Lung (tissue), 12 donors: ENCODE measurements around the gene FAM222B. TPM values are rescaled to one million over a fixed set of nuclear protein-coding genes. Genes with fewer than 3 reads are reported as not detected.

Source experiments
- ATAC-seq: fragments of 200-7000 bp; cut with Tn5 transposase; one replicate; pipeline ENCODE4 v1.9.1; 2020; ENCODE audit warnings: moderate number of reproducible peaks; ENCODE audit not compliant: insufficient read depth, low FRiP score
- DNase-seq, 3 donors: peaks; one replicate each; pipeline ENCODE4 v3.0.0-alpha.2; 2013 to 2017
- H3K27ac ChIP-seq, 2 donors: one replicate each; pipeline ENCODE4 v1.5.1; 2013; ENCODE audit warnings: mild to moderate bottlenecking in 2 of 2, moderate library complexity in 2 of 2, control low read depth in 1 of 2, inconsistent platforms in 1 of 2, low read depth in 1 of 2, low read length in 1 of 2
- H3K27me3 ChIP-seq, 3 donors: one replicate each; pipeline ENCODE4 v1.5.1; 2013; ENCODE audit warnings: low read length in 2 of 3; ENCODE audit not compliant: control insufficient read depth in 3 of 3, insufficient read depth in 3 of 3
- H3K36me3 ChIP-seq, 4 donors: one replicate each; pipeline ENCODE4 v1.5.1; 2013; ENCODE audit warnings: low read length in 4 of 4, mild to moderate bottlenecking in 1 of 4, moderate library complexity in 1 of 4; ENCODE audit not compliant: control insufficient read depth in 4 of 4, insufficient read depth in 4 of 4
- H3K4me1 ChIP-seq, 5 donors: one replicate each; pipeline ENCODE4 v1.5.1; 2013; ENCODE audit warnings: low read length in 5 of 5, mild to moderate bottlenecking in 2 of 5, moderate library complexity in 1 of 5; ENCODE audit not compliant: control insufficient read depth in 5 of 5, insufficient read depth in 5 of 5
- H3K4me3 ChIP-seq: one replicate; pipeline ENCODE4 v1.5.1; 2013; ENCODE audit warnings: mild to moderate bottlenecking, control low read depth, moderate library complexity
- H3K9ac ChIP-seq, 2 donors: one replicate each; pipeline ENCODE4 v1.5.1; 2013; ENCODE audit warnings: low read length in 2 of 2, control low read depth in 1 of 2; ENCODE audit not compliant: insufficient read depth in 1 of 2
- H3K9me3 ChIP-seq, 4 donors: one replicate each; pipeline ENCODE4 v1.5.1; 2013; ENCODE audit warnings: low read length in 3 of 4, mild to moderate bottlenecking in 1 of 4, moderate library complexity in 1 of 4; ENCODE audit not compliant: control insufficient read depth in 4 of 4, insufficient read depth in 3 of 4
- CTCF ChIP-seq: IDR thresholded peaks from 2 replicates; pipeline ENCODE4 v1.5.1; 2012; ENCODE audit warnings: mild to moderate bottlenecking; ENCODE audit errors: control extremely low read depth, extremely low read depth
- WGBS, 2 donors: extraction: QIAGEN DNeasy Blood & Tissue Kit; methylation state at CpG; one replicate each; pipeline ENCODE4 v1.1.7; 2013; 5-methylcytosine and 5-hydroxymethylcytosine counted together
- polyA plus RNA-seq, 2 donors: library from polyadenylated mRNA; stranded (reverse); fragments of 200-250 nt; gene quantifications; one replicate each; pipeline ENCODE4 v1.2.1, GENCODE V29; 2013
- total RNA-seq, 2 donors: library from RNA; depleted of rRNA in 1 of 2; stranded (reverse); fragments of >200 nt in 1 of 2; gene quantifications; one replicate each; pipeline ENCODE4 v1.2.1, GENCODE V29; 2014 to 2021
- donor health status: control.
- donor health status: control.
- donor health status: Bipolar disorder and iron deficiency.
- donor health status: healthy.
- donor health status: DM: yes; HTN: yes; CAD: no.

FAM222B gene
- total and polyA plus RNA-seq, 4 donors: 8.3 to 17.7 (median 9.2) TPM

GRCh38 chr17:28712705-28713415 is 129.7 kb downstream of the FAM222B start:
- Histone ChIP-seq H3K4me3 (no peak overlapping the region), H3K27me3 (no peaks in the 10 kb centered on the region), H3K4me1 (peaks cover 0 to 31% (median 6%) of the 10 kb centered on the region in 5 donors), H3K27ac (no peak overlapping the region), H3K36me3 (peaks cover 0 to 31% (median 11%) of the 10 kb centered on the region in 4 donors), H3K9ac (no peak overlapping the region), H3K9me3 (no peaks in the 10 kb centered on the region)
- DNase-seq: no peak
- 82 to 88% methylated on average over 7 of the region's 7 CpGs for WGBS, 2 donors
- ATAC-seq: no peak
- no peak for TF ChIP-seq CTCF

GRCh38 chr17:28712032-28712704 is 130.4 kb downstream of the FAM222B start:
- no peaks in the 10 kb centered on the region for H3K27me3 ChIP-seq
- WGBS, 2 donors: 15 to 35% methylated on average over 34 of the region's 34 CpGs
- ATAC-seq (peak; percentile 19), DNase-seq (peak; percentile 33 to 46 (median 33))
- peaks cover 0 to 31% (median 6%) of the 10 kb centered on the region in 5 donors for H3K4me1 ChIP-seq
- no peak for TF ChIP-seq CTCF
- H3K9me3 ChIP-seq: no peaks in the 10 kb centered on the region
- H3K9ac ChIP-seq: no peak overlapping the region
- peaks cover 0 to 31% (median 11%) of the 10 kb centered on the region in 4 donors for H3K36me3 ChIP-seq
- no peak overlapping the region for H3K4me3 ChIP-seq
- H3K27ac ChIP-seq: peak overlapping the region in 1 of 2 donors; percentile 90

- no peak for DNase-seq
- H3K9me3 ChIP-seq: no peaks in the 10 kb centered on the region
These were observed 130.9 kb downstream of the FAM222B start, which contains the start of gene PROCA1 for GRCh38 chr17:28711723-28712031. Gene PROCA1, minus strand, starts transcription at chr17:28711888. Its CDS starts 228 bp downstream, at chr17:28711660.

More at GRCh38 chr17:28711723-28712031, 130.9 kb downstream of the FAM222B start, which contains the start of gene PROCA1:
- peak within 1 kb of the TSS; percentile 57 for H3K4me3 ChIP-seq
- H3K36me3 ChIP-seq: peaks cover 0 to 31% (median 11%) of the 10 kb centered on the region in 4 donors
- no peaks in the 10 kb centered on the region for H3K27me3 ChIP-seq
- H3K9ac ChIP-seq: peak within 1 kb of the TSS; percentile 25 to 89
- TF ChIP-seq CTCF: no peak
- 1% methylated on average over 20 of the region's 20 CpGs for WGBS, 2 donors
- no peak for ATAC-seq
- H3K4me1 ChIP-seq: peaks cover 0 to 29% (median 6%) of the 10 kb centered on the region in 5 donors
- H3K27ac ChIP-seq: peak within 1 kb of the TSS; percentile 84 to 90
